Body of pancreas (tissue), 4 donors: ENCODE results near the gene SYNE3.

Experiments used
- CTCF ChIP-seq, 7 experiments: fragments of 450-650 bp in 4 of 7; fragments of 200-600 bp in 3 of 7; sonication (generic) in 3 of 7; IDR thresholded peaks; one replicate each; pipeline ENCODE4 v1.5.1; 2016 to 2019; ENCODE audit warnings: antibody characterized with exemption in 7 of 7
- POLR2A ChIP-seq, 3 donors: fragments of 450-650 bp; IDR thresholded peaks; one replicate each; pipeline ENCODE4 v1.6.1; 2016; ENCODE audit warnings: antibody characterized with exemption in 3 of 3, mild to moderate bottlenecking in 2 of 3

DNA sequence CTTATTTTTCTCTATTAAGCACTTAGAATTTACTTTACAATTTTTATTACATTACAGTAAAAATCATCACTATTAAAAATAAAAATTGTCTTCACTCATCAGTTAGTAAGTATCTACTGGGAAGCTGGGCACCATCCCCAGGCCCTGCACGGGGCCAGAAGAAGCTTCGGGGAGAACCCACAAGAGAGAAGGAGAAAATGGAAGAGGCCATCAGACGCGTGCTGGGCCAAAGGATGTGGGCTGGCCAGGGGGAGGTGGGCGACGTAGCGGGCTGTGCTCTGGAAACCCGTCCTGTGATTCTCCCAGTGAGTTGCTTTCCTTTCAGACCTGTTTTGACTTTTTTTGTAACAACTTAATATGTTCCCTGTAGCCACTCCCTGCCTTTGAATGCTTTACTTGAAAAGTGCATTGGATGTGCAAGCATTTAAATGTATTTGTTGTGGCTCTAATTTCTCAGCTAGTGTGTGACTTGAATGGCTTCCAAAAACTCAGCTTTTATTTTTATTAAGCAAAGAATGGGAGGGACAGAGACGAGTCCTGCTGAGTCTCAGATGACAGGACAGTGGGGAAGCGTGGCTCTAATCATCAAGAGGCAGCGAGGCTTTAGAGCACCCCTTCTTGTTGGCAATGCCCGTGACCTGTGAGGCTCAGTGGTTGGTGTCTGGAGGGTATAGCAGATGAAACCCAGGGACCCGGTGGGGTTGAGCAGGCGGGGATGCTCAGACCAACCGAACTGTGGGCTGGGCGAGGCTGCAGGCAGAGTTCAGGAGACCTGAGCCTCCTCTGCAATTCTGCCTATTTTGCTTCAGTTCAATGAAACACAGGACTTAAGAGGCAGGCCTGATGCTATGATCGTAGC is 38.8 kb downstream of the SYNE3 start:
- TF ChIP-seq POLR2A (IDR thresholded peaks at IDR 0.05) = no peak
- TF ChIP-seq CTCF (IDR thresholded peaks at IDR 0.05) = no peak
